HG03342 (cell line): ENCODE measurements around the gene CDH5.
"Not testable (repeated sequence)": the region's sequence is repeated elsewhere in the genome, so short reads cannot be mapped to it uniquely, and the experiment has no call there.

Experiments used
- ATAC-seq: cut with Tn5 transposase; IDR thresholded peaks from one replicate; pipeline ENCODE4 v1.9.1; 2021; ENCODE audit warnings: mild to moderate bottlenecking, moderate library complexity; ENCODE audit not compliant: unreplicated experiment

The CDH5 gene

DNA sequence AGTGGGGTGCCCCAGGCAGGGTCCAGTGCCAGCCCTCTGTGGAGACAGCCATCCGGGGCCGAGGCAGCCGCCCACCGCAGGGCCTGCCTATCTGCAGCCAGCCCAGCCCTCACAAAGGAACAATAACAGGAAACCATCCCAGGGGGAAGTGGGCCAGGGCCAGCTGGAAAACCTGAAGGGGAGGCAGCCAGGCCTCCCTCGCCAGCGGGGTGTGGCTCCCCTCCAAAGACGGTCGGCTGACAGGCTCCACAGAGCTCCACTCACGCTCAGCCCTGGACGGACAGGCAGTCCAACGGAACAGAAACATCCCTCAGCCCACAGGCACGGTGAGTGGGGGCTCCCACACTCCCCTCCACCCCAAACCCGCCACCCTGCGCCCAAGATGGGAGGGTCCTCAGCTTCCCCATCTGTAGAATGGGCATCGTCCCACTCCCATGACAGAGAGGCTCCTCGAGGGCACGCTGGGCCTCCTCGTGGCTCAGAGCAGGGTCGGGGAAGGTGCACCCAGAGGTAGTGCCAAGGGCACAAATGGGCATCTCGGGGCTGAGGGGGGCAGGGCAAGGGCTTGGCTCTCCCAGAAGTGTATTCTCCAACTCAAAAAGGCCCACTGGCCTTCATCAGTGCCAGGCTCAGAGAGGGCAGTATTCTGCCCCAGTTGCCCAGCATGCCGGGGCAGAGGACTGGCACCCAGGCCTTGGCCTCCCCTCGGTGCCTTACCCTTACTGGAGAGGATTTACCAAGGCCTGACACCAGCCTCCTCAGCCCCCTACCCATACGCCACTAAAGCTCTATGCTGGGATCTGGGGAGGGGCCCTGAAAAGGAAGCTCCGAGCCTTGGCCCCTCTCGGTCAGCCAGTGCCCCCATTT, at the start of gene CDH5:
Gene CDH5 (plus strand): TSS at position 259 of the 867 bp plus-strand sequence. CDS start 12,647 bp downstream, outside the sequence.
- ATAC-seq, result no peak

- ATAC-seq, result no peak
Observed at GRCh38 chr16:66318505-66318904, 48.0 kb upstream of the CDH5 start.

DNA sequence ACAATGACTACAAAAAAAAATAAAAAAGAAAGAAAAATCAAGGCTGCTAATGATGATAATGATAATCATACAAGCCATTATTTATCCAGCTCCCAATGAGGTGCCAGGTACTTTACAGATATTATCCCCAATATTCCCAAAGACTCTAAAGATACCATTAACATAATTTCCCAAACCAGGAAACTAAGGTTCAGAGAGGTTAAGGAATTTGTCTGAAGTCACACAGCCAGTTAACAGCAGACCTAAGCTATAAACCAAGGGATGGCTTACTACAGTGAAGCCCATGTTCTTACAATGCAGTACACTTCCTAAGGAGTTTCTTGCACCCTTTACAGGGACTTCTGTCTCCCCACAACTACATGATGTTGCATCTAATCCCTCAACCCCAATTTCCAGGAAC, 45.7 kb upstream of the CDH5 start:
- ATAC-seq, result no peak

- peak; percentile 78 for ATAC-seq
Observed at GRCh38 chr16:66322174-66322573, 44.3 kb upstream of the CDH5 start.

GRCh38 chr16:66324815-66325515, 41.5 kb upstream of the CDH5 start:
- no peak for ATAC-seq

GRCh38 chr16:66325717-66326376, 40.6 kb upstream of the CDH5 start:
- ATAC-seq, result no peak

GRCh38 chr16:66326991-66327513, 39.4 kb upstream of the CDH5 start:
- ATAC-seq, result no peak

DNA sequence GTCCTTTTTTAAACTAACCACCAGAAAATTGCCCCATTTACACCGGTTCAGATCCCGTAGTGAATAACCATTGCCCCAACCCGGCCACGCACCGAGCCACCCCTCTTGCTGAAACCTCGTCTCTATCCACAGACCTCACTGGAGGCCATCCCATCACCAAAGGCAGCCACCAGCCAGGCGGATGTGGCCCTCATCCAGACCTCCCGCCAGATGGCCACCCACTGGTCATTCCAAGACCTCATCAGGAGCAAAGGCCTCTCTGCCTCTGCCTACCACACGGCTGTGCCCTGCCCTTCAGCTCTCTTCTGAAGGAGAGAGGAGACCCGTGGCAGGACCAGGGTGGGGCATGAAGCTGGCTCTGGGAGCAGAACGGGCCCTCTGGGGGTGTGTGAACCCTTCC, 38.2 kb upstream of the CDH5 start:
- no peak for ATAC-seq

GRCh38 chr16:66331464-66331863, 35.0 kb upstream of the CDH5 start:
- ATAC-seq, result not testable (repeated sequence)

- no peak for ATAC-seq
Observed at GRCh38 chr16:66332634-66333610, 33.6 kb upstream of the CDH5 start.

- ATAC-seq, result no peak
Observed at GRCh38 chr16:66334853-66335574, 31.5 kb upstream of the CDH5 start.

GRCh38 chr16:66335704-66336329, 30.7 kb upstream of the CDH5 start:
- no peak for ATAC-seq

GRCh38 chr16:66337463-66338188, 28.9 kb upstream of the CDH5 start:
- ATAC-seq, result no peak

GRCh38 chr16:66342294-66342900, 24.1 kb upstream of the CDH5 start:
- no peak for ATAC-seq

GRCh38 chr16:66344533-66345145, 21.9 kb upstream of the CDH5 start:
- ATAC-seq, result no peak

- no peak for ATAC-seq
Observed at GRCh38 chr16:66346221-66346620, 20.3 kb upstream of the CDH5 start.

GRCh38 chr16:66352304-66352703, 14.2 kb upstream of the CDH5 start:
- no peak for ATAC-seq

- no peak for ATAC-seq
Observed at GRCh38 chr16:66353055-66353454, 13.4 kb upstream of the CDH5 start.
